IPS-18c (cell line): Measurements from ENCODE around the gene SGIP1.

Source experiments
- H3K4me3 ChIP-seq: 2 replicates; pipeline ENCODE4 v1.7.0; 2013; ENCODE audit warnings: low read depth, mild to moderate bottlenecking, low read length, moderate library complexity; ENCODE audit not compliant: insufficient read depth
- H3K9me3 ChIP-seq: one replicate; pipeline ENCODE4 v1.6.1; 2013; ENCODE audit warnings: mild to moderate bottlenecking, low read length, moderate library complexity; ENCODE audit not compliant: control insufficient read depth, insufficient read depth

SGIP1 gene

DNA sequence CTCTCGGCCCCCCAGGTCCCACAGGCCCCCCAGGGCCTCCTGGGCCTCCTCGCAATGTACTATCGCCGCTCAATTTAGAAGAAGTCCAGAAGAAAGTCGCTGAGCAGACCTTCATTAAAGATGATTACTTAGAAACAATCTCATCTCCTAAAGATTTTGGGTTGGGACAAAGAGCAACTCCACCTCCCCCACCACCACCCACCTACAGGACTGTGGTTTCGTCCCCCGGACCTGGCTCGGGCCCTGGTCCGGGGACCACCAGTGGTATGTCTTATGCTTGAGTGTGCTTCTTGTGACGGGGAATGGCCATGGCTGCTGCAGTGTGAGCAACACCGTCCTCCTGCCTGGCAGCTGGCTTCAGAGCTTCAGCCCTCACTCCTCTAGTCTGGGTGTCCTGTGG, 148.2 kb downstream of the SGIP1 start:
- Histone ChIP-seq H3K4me3 (no peak overlapping the region), H3K9me3 (no peaks in the 10 kb centered on the region)

GRCh38 chr1:66684353-66684752, 150.4 kb downstream of the SGIP1 start:
- Histone ChIP-seq H3K9me3 (no peaks in the 10 kb centered on the region), H3K4me3 (no peak overlapping the region)

DNA sequence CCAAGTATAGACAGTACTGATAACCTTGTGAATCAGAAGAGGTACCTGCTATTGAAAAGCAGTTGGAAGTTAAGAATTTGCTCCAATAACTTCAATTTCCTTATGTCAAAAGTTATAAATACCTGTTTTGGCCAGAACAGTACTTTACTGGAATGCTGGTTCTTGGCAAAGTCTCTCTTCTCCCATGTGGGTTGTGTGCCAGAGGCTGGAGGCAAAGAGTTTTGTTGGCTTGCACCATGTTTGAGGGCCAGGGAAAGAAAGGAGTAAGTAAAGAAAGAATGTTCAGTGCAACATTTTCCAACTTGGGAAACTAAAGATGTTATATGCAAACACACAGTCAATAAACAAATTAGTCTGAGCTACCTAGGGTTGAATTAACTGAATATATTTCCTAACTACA, 151.3 kb downstream of the SGIP1 start:
- Histone ChIP-seq H3K9me3 (no peaks in the 10 kb centered on the region), H3K4me3 (no peak overlapping the region)

- no peaks in the 10 kb centered on the region for H3K9me3 ChIP-seq
- no peak overlapping the region for H3K4me3 ChIP-seq
These were observed 151.7 kb downstream of the SGIP1 start for GRCh38 chr1:66685670-66686069.

GRCh38 chr1:66686406-66686805, 152.5 kb downstream of the SGIP1 start:
- Histone ChIP-seq H3K9me3 (no peaks in the 10 kb centered on the region), H3K4me3 (no peak overlapping the region)

GRCh38 chr1:66687358-66687757, 153.4 kb downstream of the SGIP1 start:
- H3K9me3 ChIP-seq = no peaks in the 10 kb centered on the region
- H3K4me3 ChIP-seq = no peak overlapping the region

DNA sequence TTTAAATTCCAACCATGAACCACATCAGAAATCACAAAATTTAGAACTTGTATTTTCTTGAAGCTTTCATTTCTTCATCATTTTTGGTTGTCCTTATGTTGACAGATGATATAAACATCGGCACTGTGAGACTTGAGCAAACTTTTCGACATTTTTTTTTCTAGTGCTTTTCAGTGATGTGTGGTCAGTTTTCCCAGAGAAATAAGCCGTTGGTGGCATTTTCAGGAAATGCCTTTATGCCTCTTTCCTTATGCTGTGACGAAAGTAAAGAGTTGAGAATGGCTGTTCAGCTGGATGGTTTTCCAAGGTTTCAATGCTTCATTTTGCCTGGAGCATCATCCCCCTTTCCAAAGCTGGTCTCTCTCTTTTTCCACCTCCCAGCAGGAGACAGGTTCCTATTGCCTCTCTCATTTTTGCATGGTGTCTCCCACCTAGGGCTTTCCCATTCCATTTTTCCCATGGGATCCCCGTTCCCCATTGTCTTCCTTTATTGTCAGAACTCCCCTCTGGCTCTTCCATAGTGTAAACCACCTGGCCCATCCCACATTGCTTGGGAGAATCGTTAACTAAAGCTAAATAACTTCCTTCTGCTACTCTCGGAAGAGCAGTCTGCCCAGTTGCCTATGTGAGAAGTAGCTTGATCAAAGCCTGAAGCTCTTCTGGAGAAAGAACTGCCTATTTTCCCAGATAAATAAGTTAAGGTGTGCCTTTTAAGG, 156.9 kb downstream of the SGIP1 start:
- no peak overlapping the region for H3K4me3 ChIP-seq
- no peaks in the 10 kb centered on the region for H3K9me3 ChIP-seq

DNA sequence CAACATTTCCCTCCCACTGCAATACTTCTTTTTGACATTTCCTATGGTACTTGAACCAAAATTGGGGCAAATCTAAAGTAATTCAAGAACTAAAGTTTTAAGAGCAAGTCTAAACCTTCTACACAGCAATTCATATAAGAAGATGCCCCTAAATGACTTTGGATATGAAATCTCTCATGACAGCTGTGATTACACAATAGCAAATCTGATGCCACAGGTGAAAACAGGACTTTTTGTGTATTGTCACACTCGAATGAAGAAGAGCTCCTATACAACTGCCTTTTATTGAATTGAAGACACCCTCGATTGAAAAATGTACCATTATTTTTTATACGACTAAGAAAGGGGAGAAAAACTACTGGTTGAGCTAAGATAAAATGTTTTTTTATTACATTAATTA, 158.7 kb downstream of the SGIP1 start:
- Histone ChIP-seq H3K4me3 (no peak overlapping the region), H3K9me3 (no peaks in the 10 kb centered on the region)

DNA sequence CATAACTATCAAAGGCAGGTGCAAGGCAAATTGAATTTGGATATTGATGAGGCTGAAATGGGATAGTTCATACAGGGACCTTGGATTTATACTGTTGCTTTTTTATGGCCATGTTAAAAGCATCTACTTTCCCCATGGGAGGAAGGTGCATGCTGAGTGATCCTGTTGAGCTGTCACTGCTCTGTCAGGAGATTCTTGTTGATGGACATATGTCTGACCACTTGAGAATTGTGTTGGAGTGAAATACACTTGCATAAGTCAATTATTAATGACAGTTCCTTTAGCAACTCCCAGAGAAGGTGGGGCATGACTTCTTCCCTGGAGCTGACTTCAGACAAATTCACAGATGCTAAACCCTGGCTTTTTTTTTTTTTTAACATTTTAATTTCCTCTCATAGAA, 159.9 kb downstream of the SGIP1 start:
- Histone ChIP-seq H3K9me3 (no peaks in the 10 kb centered on the region), H3K4me3 (no peak overlapping the region)

- no peaks in the 10 kb centered on the region for H3K9me3 ChIP-seq
- no peak overlapping the region for H3K4me3 ChIP-seq
These were observed 161.2 kb downstream of the SGIP1 start for GRCh38 chr1:66695116-66695515.

GRCh38 chr1:66696771-66697170, 162.8 kb downstream of the SGIP1 start:
- no peak overlapping the region for H3K4me3 ChIP-seq

GRCh38 chr1:66699213-66699612, 165.3 kb downstream of the SGIP1 start:
- Histone ChIP-seq H3K9me3 (no peaks in the 10 kb centered on the region), H3K4me3 (no peak overlapping the region)

More at GRCh38 chr1:66696771-66697170, 162.8 kb downstream of the SGIP1 start:
- H3K9me3 ChIP-seq = no peaks in the 10 kb centered on the region

DNA sequence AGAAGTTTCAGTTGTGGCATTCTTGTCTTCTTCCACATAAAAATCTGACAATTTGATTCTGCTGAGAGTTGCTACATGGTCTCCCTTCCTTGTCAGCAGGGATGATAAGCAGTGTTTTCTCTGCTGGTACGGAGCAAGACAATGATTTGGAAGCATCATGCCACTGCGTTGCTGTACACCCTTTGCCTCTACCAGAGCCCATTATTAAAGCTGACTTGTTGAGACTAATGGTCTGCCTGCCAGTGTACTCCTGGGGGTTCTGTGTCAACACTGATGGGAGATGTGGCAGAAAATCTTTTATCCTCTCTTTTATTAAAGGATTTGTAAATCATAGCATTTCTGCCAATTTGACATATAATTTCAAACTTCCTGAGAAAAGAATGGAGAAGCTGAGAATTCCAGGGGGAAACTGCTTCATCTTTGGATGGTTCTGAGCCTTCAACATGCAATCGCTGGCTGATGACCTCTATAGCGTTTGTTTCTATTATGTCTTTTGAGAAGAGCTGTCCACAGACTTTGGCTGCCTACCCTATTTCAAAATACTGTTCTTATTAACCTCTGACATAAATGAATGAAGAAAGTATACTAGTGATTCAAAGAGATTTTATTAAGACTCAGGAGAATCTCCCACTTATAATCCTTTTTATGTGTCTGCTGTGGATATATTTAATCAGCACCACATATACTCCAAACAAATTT, 170.4 kb downstream of the SGIP1 start:
- no peaks in the 10 kb centered on the region for H3K9me3 ChIP-seq
- H3K4me3 ChIP-seq = no peak overlapping the region

GRCh38 chr1:66705110-66705509, 171.2 kb downstream of the SGIP1 start:
- H3K4me3 ChIP-seq = no peak overlapping the region
- H3K9me3 ChIP-seq = no peaks in the 10 kb centered on the region

GRCh38 chr1:66711420-66711819, 177.5 kb downstream of the SGIP1 start:
- Histone ChIP-seq H3K4me3 (no peak overlapping the region), H3K9me3 (no peaks in the 10 kb centered on the region)

GRCh38 chr1:66712839-66713238, 178.9 kb downstream of the SGIP1 start:
- Histone ChIP-seq H3K4me3 (no peak overlapping the region), H3K9me3 (no peaks in the 10 kb centered on the region)

GRCh38 chr1:66723985-66724384, 190.0 kb downstream of the SGIP1 start:
- Histone ChIP-seq H3K4me3 (no peak overlapping the region), H3K9me3 (no peaks in the 10 kb centered on the region)

GRCh38 chr1:66725885-66726665, 192.1 kb downstream of the SGIP1 start:
- no peaks in the 10 kb centered on the region for H3K9me3 ChIP-seq
- H3K4me3 ChIP-seq = no peak overlapping the region
